Suprapubic skin (tissue), 4 donors: Measurements from ENCODE around the gene MTFR2. TPM values are rescaled to one million over a fixed set of nuclear protein-coding genes. Genes with fewer than 3 reads are reported as not detected.

Experiments used
- DNase-seq, 2 donors: peaks; one replicate each; pipeline ENCODE4 v3.0.0-alpha.2; 2019; ENCODE audit warnings: low spot score in 2 of 2
- H3K27ac ChIP-seq: fragments of 200-600 bp; sonication (generic); one replicate; pipeline ENCODE4 v1.5.1; 2019
- H3K27me3 ChIP-seq: fragments of 200-600 bp; sonication (generic); one replicate; pipeline ENCODE4 v1.5.1; 2019
- H3K36me3 ChIP-seq: fragments of 200-600 bp; sonication (generic); one replicate; pipeline ENCODE4 v1.5.1; 2019
- H3K4me1 ChIP-seq: fragments of 200-600 bp; sonication (generic); one replicate; pipeline ENCODE4 v1.5.1; 2019
- H3K4me3 ChIP-seq: fragments of 200-600 bp; sonication (generic); one replicate; pipeline ENCODE4 v1.5.1; 2019; ENCODE audit warnings: mild to moderate bottlenecking
- H3K9me3 ChIP-seq: fragments of 200-600 bp; sonication (generic); one replicate; pipeline ENCODE4 v1.5.1; 2019
- EP300 ChIP-seq: sonication (generic); formaldehyde crosslinking; IDR thresholded peaks from one replicate; pipeline ENCODE4 v1.6.1; 2017; ENCODE audit warnings: antibody characterized with exemption
- POLR2A ChIP-seq, 2 donors: fragments of 450-650 bp; IDR thresholded peaks; one replicate each; pipeline ENCODE4 v1.6.1; 2017; ENCODE audit warnings: antibody characterized with exemption in 2 of 2, mild to moderate bottlenecking in 2 of 2, moderate library complexity in 2 of 2
- POLR2AphosphoS5 ChIP-seq, 3 donors: sonication (generic); formaldehyde crosslinking; IDR thresholded peaks; one replicate each; pipeline ENCODE4 v1.6.1; 2017; ENCODE audit warnings: antibody characterized with exemption in 3 of 3
- WGBS: methylation state at CpG from one replicate; pipeline ENCODE4 v1.1.5; 2018; 5-methylcytosine and 5-hydroxymethylcytosine counted together
- total RNA-seq, 4 donors: library from RNA; depleted of rRNA; stranded (reverse); fragments of >200 nt; gene quantifications; one replicate each; pipeline ENCODE4 v1.1.0, GENCODE V29; 2016
- TF ChIP-seq, protein P1 (sequence below), 2 donors: fragments of 200-600 bp in 1 of 2; fragments of 450-650 bp in 1 of 2; sonication (generic) in 1 of 2; IDR thresholded peaks; one replicate each; pipeline ENCODE4 v1.5.1; 2016 to 2019; ENCODE audit warnings: antibody characterized with exemption in 2 of 2, mild to moderate bottlenecking in 1 of 2, moderate library complexity in 1 of 2

The MTFR2 gene
- total RNA-seq, 4 donors from 2014 or later: 2.2 to 4.7 (median 2.4) TPM

DNA sequence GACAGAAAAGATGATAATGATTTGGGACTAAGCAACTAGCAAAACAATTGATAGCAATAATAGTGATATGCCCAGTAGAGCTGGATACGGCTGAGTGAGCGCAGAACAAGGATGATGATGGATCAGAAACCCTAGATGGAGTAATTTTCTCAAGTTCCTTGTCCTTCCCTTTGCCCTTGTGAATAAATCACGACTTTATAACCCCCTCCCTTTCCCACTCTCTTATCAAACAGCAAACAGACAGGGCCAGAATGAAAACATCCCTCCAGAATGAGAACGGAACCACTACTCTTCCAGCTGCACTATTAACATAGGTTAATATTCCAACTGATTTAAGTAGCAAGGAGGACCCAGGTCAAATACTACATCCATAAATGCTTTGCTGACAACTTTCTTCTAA, 1.3 kb upstream of the MTFR2 start:
- WGBS: 48% methylated on average over 4 of the region's 4 CpGs
- Histone ChIP-seq H3K36me3 (no peaks in the 10 kb centered on the region), H3K4me3 (no peak overlapping the region), H3K9me3 (no peaks in the 10 kb centered on the region), H3K27ac (no peak overlapping the region), H3K4me1 (peaks cover 21% of the 10 kb centered on the region), H3K27me3 (no peaks in the 10 kb centered on the region)
- DNase-seq: no peak
- TF ChIP-seq, protein P1, sequence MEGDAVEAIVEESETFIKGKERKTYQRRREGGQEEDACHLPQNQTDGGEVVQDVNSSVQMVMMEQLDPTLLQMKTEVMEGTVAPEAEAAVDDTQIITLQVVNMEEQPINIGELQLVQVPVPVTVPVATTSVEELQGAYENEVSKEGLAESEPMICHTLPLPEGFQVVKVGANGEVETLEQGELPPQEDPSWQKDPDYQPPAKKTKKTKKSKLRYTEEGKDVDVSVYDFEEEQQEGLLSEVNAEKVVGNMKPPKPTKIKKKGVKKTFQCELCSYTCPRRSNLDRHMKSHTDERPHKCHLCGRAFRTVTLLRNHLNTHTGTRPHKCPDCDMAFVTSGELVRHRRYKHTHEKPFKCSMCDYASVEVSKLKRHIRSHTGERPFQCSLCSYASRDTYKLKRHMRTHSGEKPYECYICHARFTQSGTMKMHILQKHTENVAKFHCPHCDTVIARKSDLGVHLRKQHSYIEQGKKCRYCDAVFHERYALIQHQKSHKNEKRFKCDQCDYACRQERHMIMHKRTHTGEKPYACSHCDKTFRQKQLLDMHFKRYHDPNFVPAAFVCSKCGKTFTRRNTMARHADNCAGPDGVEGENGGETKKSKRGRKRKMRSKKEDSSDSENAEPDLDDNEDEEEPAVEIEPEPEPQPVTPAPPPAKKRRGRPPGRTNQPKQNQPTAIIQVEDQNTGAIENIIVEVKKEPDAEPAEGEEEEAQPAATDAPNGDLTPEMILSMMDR (IDR thresholded peaks at IDR 0.05): no peak
- no peak for TF ChIP-seq POLR2A (IDR thresholded peaks at IDR 0.05)
- no peak for TF ChIP-seq EP300

DNA sequence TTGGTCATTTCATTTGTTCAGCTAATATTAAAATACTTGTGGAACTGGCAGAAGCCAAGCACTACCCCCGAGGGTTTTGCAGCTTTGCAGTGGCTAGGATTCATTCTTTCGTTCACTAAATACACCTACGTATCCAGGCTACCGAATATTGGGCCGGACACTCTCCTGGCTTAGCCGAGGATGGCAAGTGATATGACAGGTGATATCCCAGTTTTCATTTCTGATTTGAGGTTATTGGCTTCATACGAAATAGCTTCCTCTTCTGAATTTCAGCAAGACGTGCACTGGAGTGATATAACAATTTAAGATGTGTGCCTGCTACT, 536 bp upstream of the MTFR2 start:
- no peaks in the 10 kb centered on the region for H3K9me3 ChIP-seq
- H3K4me1 ChIP-seq: peaks cover 21% of the 10 kb centered on the region
- no peak overlapping the region for H3K27ac ChIP-seq
- no peaks in the 10 kb centered on the region for H3K36me3 ChIP-seq
- H3K4me3 ChIP-seq: peak overlapping the region; percentile 83
- H3K27me3 ChIP-seq: no peaks in the 10 kb centered on the region
- WGBS: 3% methylated on average over 8 of the region's 8 CpGs
- no peak for DNase-seq
- TF ChIP-seq POLR2A (IDR thresholded peaks at IDR 0.05) (no peak), POLR2AphosphoS5 (IDR thresholded peaks at IDR 0.05) (no peak), EP300 (no peak)
- TF ChIP-seq, protein P1 (IDR thresholded peaks at IDR 0.05): no peak

DNA sequence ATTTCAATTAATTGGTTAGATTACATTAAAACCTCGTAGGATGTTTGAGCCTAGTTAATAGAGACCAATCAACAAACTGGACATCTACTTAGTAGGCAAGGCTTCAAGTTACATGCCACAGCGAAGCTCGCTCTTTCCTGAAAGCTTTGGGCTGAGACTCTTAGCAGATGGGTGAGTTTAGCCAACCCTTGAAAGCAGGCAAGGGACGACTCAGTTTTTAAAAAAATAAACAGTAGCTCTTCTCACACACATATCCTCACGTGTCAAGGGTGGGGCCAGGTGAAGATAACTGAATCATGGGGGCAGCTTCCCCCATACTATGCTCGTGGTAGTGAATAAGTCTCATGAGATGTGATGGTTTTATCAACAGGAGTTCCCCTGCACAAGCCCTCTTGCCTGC, 775 bp downstream of the MTFR2 start:
- Histone ChIP-seq H3K27ac (no peak overlapping the region), H3K4me3 (peak overlapping the region; percentile 83), H3K27me3 (no peaks in the 10 kb centered on the region), H3K4me1 (peaks cover 21% of the 10 kb centered on the region), H3K9me3 (no peaks in the 10 kb centered on the region), H3K36me3 (no peaks in the 10 kb centered on the region)
- TF ChIP-seq, protein P1 (IDR thresholded peaks at IDR 0.05): no peak
- TF ChIP-seq EP300 (no peak), POLR2AphosphoS5 (IDR thresholded peaks at IDR 0.05) (no peak), POLR2A (IDR thresholded peaks at IDR 0.05) (no peak)
- WGBS: 32% methylated on average over 6 of the region's 6 CpGs
- no peak for DNase-seq

DNA sequence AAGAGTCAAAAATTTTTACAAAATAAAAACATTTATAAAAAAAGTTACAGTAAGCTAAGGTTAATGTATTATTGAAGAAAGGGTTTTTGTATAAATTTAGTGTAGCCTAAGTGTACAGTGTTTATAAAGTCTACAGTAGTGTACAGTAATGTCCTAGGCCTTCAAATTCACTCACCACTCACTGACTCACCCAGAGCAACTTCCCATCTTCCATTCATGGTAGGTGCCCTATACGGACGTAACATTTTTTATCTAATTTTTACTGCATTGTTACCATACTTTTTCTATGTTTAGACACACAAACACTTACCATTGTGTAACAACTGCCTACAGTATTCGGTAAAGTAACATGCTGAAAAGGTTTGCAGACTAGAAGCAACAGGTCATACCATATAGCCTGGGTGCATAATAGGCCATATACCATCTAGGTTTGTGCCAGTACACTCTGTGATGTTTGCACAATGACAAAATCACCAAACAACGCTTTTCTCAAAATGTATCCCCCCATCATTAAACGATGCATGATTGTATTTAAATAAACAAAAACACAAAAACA, 6.0 kb downstream of the MTFR2 start:
- no peaks in the 10 kb centered on the region for H3K27me3 ChIP-seq
- 94% methylated on average over 5 of the region's 5 CpGs for WGBS
- no peak for DNase-seq
- no peak overlapping the region for H3K27ac ChIP-seq
- no peak for TF ChIP-seq POLR2AphosphoS5 (IDR thresholded peaks at IDR 0.05)
- no peak for TF ChIP-seq POLR2A (IDR thresholded peaks at IDR 0.05)
- TF ChIP-seq EP300: no peak
- TF ChIP-seq, protein P1 (IDR thresholded peaks at IDR 0.05): no peak
- H3K9me3 ChIP-seq: no peaks in the 10 kb centered on the region
- H3K4me1 ChIP-seq: peaks cover under 1% of the 10 kb centered on the region
- H3K4me3 ChIP-seq: no peak overlapping the region
- H3K36me3 ChIP-seq: no peaks in the 10 kb centered on the region

DNA sequence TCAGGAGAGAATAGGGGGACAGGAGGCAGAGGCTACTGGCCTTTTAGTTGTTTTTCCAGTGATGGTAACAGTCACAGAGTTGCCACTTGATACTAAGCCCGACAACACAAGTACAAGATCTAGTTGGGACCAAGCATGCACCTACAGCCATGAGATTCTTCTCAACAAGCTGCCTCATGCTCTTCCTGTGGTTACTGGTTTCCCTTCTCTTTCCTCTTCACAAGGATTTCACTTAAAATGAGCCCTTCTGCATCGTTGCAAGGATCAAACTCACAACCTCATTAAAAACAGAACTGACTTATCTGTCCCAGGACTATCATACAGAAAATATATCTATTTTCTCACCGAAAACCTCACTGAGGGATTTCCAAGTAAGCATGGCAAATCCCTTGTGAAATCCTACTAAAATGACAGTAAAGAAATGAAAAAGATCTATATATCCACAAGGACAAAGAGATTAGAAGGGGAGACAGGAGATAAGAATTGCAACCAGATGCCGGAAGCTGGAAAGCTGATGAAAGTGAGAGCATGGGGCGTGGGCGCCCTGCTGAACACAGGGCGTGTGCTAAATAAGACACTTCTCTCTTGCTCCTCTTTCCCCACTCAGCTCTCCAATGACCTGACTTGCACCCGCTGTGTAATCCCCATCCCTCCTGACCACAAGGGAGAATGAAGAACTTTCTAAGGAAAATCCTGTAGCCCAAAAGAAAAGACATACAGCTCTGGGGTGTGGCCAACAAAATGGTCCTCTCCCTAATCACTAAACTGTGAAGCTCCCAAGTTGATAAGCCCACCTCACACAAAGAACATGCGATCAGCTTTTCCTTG, 13.4 kb downstream of the MTFR2 start:
- H3K27ac ChIP-seq: no peak overlapping the region
- H3K36me3 ChIP-seq: no peaks in the 10 kb centered on the region
- WGBS: 65% methylated on average over 9 of the region's 9 CpGs
- TF ChIP-seq, protein P1 (IDR thresholded peaks at IDR 0.05): no peak
- no peak for TF ChIP-seq EP300
- no peak for TF ChIP-seq POLR2A (IDR thresholded peaks at IDR 0.05)
- no peak for TF ChIP-seq POLR2AphosphoS5 (IDR thresholded peaks at IDR 0.05)
- no peak overlapping the region for H3K4me3 ChIP-seq
- H3K4me1 ChIP-seq: no peaks in the 10 kb centered on the region
- no peaks in the 10 kb centered on the region for H3K9me3 ChIP-seq
- DNase-seq: no peak
- H3K27me3 ChIP-seq: no peaks in the 10 kb centered on the region
